HepG2 (cell line): ENCODE measurements around the gene CFAP210. TPM values are rescaled to one million over a fixed set of nuclear protein-coding genes. Genes with fewer than 3 reads are reported as not detected.
A peak's percentile ranks its signal among the peaks of the same experiment; 100 is the strongest.

ENCODE experiments used
- ELF3 ChIP-seq: IDR thresholded peaks from 2 replicates; pipeline ENCODE4 v1.6.1; 2016; ENCODE audit warnings: missing genetic modification reagents, missing compliant biosample characterization
- ESRRA ChIP-seq: sonication (generic); formaldehyde crosslinking; IDR thresholded peaks from 2 replicates; pipeline ENCODE4 v1.5.1; 2020; ENCODE audit warnings: mild to moderate bottlenecking, low read depth, missing genetic modification reagents
- MNT ChIP-seq: fragments of 450-650 bp; IDR thresholded peaks from 2 replicates; pipeline ENCODE4 v1.6.1; 2016
- MTF1 ChIP-seq: sonication (generic); formaldehyde crosslinking; IDR thresholded peaks from 2 replicates; pipeline ENCODE4 v1.5.0; 2020; ENCODE audit warnings: missing genetic modification reagents
- MYNN ChIP-seq: sonication (generic); formaldehyde crosslinking; IDR thresholded peaks from 2 replicates; pipeline ENCODE4 v1.4.0; 2020; ENCODE audit warnings: mild to moderate bottlenecking, low read depth, missing genetic modification reagents
- PCBP1 ChIP-seq: fragments of 200-400 bp; formaldehyde crosslinking; IDR thresholded peaks from 2 replicates; pipeline ENCODE4 v1.6.1; 2017; ENCODE audit warnings: mild to moderate bottlenecking, low read depth, low read length, borderline replicate concordance
- SCMH1 ChIP-seq: sonication (generic); formaldehyde crosslinking; IDR thresholded peaks from 2 replicates; pipeline ENCODE4 v1.9.0; 2021; ENCODE audit warnings: missing genetic modification reagents, mild to moderate bottlenecking, borderline replicate concordance
- SNRNP70 ChIP-seq: fragments of 200-400 bp; formaldehyde crosslinking; IDR thresholded peaks from 2 replicates; pipeline ENCODE4 v1.6.1; 2017; ENCODE audit warnings: mild to moderate bottlenecking, low read depth, low read length, moderate library complexity
- ZBTB1 ChIP-seq: sonication (generic); formaldehyde crosslinking; IDR thresholded peaks from 2 replicates; pipeline ENCODE4 v1.4.0; 2020; ENCODE audit warnings: missing genetic modification reagents, borderline replicate concordance
- ZFP90 ChIP-seq: sonication (generic); formaldehyde crosslinking; IDR thresholded peaks from 2 replicates; pipeline ENCODE4 v1.8.0; 2022; ENCODE audit warnings: missing genetic modification reagents, mild to moderate bottlenecking, inconsistent platforms, borderline replicate concordance
- polyA plus RNA-seq, 8 experiments: library from polyadenylated mRNA; depleted of rRNA in 3 of 8; stranded (reverse) in 7 of 8; unstranded in 1 of 8; fragments of >200 nt; fragmentation: Illumina TruSeq in 4 of 8; extraction: Trizol in 4 of 8; gene quantifications; 2 replicates each; pipeline versions ENCODE4 v1.2.1 to v1.2.3, GENCODE V29; 2011 to 2016; ENCODE audit warnings: low read depth in 4 of 8, missing spikeins in 1 of 8, mixed read lengths in 1 of 8; ENCODE audit not compliant: insufficient read depth in 1 of 8
- total RNA-seq, 5 experiments: library from RNA; depleted of rRNA; stranded (reverse); fragments of >200 nt; fragmentation: Illumina TruSeq; extraction: Trizol; gene quantifications; 2 replicates each; pipeline ENCODE4 v1.2.3, GENCODE V29; 2016; ENCODE audit warnings: low read depth in 1 of 5
- TF ChIP-seq, protein P1 (sequence below), 2 experiments: sonication (generic) in 1 of 2; formaldehyde crosslinking in 1 of 2; IDR thresholded peaks; 2 replicates each; pipeline versions ENCODE4 v1.6.1 to v1.9.0; 2014 to 2022; ENCODE audit warnings: antibody characterized with exemption in 1 of 2, borderline replicate concordance in 1 of 2, inconsistent platforms in 1 of 2, low read depth in 1 of 2, missing genetic modification reagents in 1 of 2
- TF ChIP-seq, protein P2 (sequence below): sonication (generic); formaldehyde crosslinking; IDR thresholded peaks from 2 replicates; pipeline ENCODE4 v1.5.1; 2020; ENCODE audit warnings: mild to moderate bottlenecking, moderate library complexity, missing genetic modification reagents
- TF ChIP-seq, protein P3 (sequence below): sonication (generic); formaldehyde crosslinking; IDR thresholded peaks from 2 replicates; pipeline ENCODE4 v1.4.0; 2020; ENCODE audit warnings: missing genetic modification reagents, mild to moderate bottlenecking, borderline replicate concordance

The CFAP210 gene
- total and polyA plus RNA-seq, 2 of the 13 experiments (the other 11 are each of a cell fraction or from before 2014, with no cell fraction given): 0.18 TPM; not detected in 1

- TF ChIP-seq, protein P1, sequence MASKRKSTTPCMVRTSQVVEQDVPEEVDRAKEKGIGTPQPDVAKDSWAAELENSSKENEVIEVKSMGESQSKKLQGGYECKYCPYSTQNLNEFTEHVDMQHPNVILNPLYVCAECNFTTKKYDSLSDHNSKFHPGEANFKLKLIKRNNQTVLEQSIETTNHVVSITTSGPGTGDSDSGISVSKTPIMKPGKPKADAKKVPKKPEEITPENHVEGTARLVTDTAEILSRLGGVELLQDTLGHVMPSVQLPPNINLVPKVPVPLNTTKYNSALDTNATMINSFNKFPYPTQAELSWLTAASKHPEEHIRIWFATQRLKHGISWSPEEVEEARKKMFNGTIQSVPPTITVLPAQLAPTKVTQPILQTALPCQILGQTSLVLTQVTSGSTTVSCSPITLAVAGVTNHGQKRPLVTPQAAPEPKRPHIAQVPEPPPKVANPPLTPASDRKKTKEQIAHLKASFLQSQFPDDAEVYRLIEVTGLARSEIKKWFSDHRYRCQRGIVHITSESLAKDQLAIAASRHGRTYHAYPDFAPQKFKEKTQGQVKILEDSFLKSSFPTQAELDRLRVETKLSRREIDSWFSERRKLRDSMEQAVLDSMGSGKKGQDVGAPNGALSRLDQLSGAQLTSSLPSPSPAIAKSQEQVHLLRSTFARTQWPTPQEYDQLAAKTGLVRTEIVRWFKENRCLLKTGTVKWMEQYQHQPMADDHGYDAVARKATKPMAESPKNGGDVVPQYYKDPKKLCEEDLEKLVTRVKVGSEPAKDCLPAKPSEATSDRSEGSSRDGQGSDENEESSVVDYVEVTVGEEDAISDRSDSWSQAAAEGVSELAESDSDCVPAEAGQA (IDR thresholded peaks at IDR 0.05; ENCODE audit: low read depth): peak; percentile 85; the same call in 1 of the 2 replicates
- TF ChIP-seq, protein P1 (CRISPR knock-in tag; IDR thresholded peaks at IDR 0.05; ENCODE audit: borderline replicate concordance): peak; percentile 85; the same call in 1 of the 2 replicates
- TF ChIP-seq, protein P2, sequence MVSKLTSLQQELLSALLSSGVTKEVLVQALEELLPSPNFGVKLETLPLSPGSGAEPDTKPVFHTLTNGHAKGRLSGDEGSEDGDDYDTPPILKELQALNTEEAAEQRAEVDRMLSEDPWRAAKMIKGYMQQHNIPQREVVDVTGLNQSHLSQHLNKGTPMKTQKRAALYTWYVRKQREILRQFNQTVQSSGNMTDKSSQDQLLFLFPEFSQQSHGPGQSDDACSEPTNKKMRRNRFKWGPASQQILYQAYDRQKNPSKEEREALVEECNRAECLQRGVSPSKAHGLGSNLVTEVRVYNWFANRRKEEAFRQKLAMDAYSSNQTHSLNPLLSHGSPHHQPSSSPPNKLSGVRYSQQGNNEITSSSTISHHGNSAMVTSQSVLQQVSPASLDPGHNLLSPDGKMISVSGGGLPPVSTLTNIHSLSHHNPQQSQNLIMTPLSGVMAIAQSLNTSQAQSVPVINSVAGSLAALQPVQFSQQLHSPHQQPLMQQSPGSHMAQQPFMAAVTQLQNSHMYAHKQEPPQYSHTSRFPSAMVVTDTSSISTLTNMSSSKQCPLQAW: peak; percentile 96
- TF ChIP-seq ESRRA (CRISPR knock-in tag) (peak; percentile 63; the same call in 1 of the 2 replicates), PCBP1 (no peak), ZFP90 (CRISPR knock-in tag) (peak; percentile 98), ELF3 (peak; percentile 76; the same call in 1 of the 2 replicates), ZBTB1 (CRISPR knock-in tag) (no peak), MTF1 (peak; percentile 82; the same call in 1 of the 2 replicates), SNRNP70 (no peak), MNT (peak; percentile 75), SCMH1 (CRISPR knock-in tag) (no peak), MYNN (CRISPR knock-in tag) (peak; percentile 94)
- TF ChIP-seq, protein P3, sequence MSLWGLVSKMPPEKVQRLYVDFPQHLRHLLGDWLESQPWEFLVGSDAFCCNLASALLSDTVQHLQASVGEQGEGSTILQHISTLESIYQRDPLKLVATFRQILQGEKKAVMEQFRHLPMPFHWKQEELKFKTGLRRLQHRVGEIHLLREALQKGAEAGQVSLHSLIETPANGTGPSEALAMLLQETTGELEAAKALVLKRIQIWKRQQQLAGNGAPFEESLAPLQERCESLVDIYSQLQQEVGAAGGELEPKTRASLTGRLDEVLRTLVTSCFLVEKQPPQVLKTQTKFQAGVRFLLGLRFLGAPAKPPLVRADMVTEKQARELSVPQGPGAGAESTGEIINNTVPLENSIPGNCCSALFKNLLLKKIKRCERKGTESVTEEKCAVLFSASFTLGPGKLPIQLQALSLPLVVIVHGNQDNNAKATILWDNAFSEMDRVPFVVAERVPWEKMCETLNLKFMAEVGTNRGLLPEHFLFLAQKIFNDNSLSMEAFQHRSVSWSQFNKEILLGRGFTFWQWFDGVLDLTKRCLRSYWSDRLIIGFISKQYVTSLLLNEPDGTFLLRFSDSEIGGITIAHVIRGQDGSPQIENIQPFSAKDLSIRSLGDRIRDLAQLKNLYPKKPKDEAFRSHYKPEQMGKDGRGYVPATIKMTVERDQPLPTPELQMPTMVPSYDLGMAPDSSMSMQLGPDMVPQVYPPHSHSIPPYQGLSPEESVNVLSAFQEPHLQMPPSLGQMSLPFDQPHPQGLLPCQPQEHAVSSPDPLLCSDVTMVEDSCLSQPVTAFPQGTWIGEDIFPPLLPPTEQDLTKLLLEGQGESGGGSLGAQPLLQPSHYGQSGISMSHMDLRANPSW (CRISPR knock-in tag): peak; percentile 39; the same call in 1 of the 2 replicates
Observed at GRCh38 chr2:169694113-169694893, at the start of gene CFAP210, which contains the start of gene PHOSPHO2 (continued).
